HepG2 (cell line): ENCODE results near the gene PSD. TPM values are rescaled to one million over a fixed set of nuclear protein-coding genes. Genes with fewer than 3 reads are reported as not detected.

Experiments
- BHLHE40 ChIP-seq: IDR thresholded peaks from 2 replicates; pipeline ENCODE4 v1.6.1; 2011; ENCODE audit warnings: low read length, improper control_type of control experiment
- CBFB ChIP-seq: sonication (generic); formaldehyde crosslinking; IDR thresholded peaks from 2 replicates; pipeline ENCODE4 v1.4.0; 2020; ENCODE audit warnings: missing genetic modification reagents
- ELF1 ChIP-seq: sonication (generic); formaldehyde crosslinking; IDR thresholded peaks from 2 replicates; pipeline ENCODE4 v1.4.0; 2020; ENCODE audit warnings: missing genetic modification reagents
- EP300 ChIP-seq, 3 experiments: sonication (generic) in 1 of 3; formaldehyde crosslinking in 1 of 3; IDR thresholded peaks; 2 replicates each; pipeline versions ENCODE4 v1.5.1 to v1.6.1; 2011 to 2020; ENCODE audit warnings: low read depth in 2 of 3, low read length in 2 of 3, borderline replicate concordance in 1 of 3, improper control_type of control experiment in 1 of 3, mild to moderate bottlenecking in 1 of 3, missing genetic modification reagents in 1 of 3, moderate library complexity in 1 of 3
- GLI4 ChIP-seq: sonication (generic); formaldehyde crosslinking; IDR thresholded peaks from 2 replicates; pipeline ENCODE4 v1.5.1; 2020; ENCODE audit warnings: missing genetic modification reagents, mild to moderate bottlenecking, moderate library complexity, borderline replicate concordance
- HDAC6 ChIP-seq: fragments of 200-600 bp; sonication (generic); IDR thresholded peaks from 2 replicates; pipeline ENCODE4 v1.7.0; 2017; ENCODE audit warnings: mild to moderate bottlenecking, antibody characterized with exemption, low read length, low read depth
- KMT2A ChIP-seq: sonication (generic); formaldehyde crosslinking; IDR thresholded peaks from 2 replicates; pipeline ENCODE4 v1.4.0; 2020; ENCODE audit warnings: missing genetic modification reagents
- NFRKB ChIP-seq: fragments of 450-650 bp; IDR thresholded peaks from 2 replicates; pipeline ENCODE4 v1.6.1; 2017
- NFYC ChIP-seq: IDR thresholded peaks from 2 replicates; pipeline ENCODE4 v1.6.1; 2016; ENCODE audit warnings: missing genetic modification reagents, missing compliant biosample characterization
- RBM22 ChIP-seq: fragments of 200-400 bp; formaldehyde crosslinking; optimal IDR thresholded peaks from 2 replicates; pipeline ENCODE3; 2017; ENCODE audit warnings: mild to moderate bottlenecking, low read length, moderate library complexity
- RFXANK ChIP-seq: IDR thresholded peaks from 2 replicates; pipeline ENCODE4 v1.6.1; 2016
- YEATS4 ChIP-seq: sonication (generic); formaldehyde crosslinking; IDR thresholded peaks from 2 replicates; pipeline ENCODE4 v1.4.0; 2020; ENCODE audit warnings: missing genetic modification reagents, borderline replicate concordance
- ZFP62 ChIP-seq: sonication (generic); formaldehyde crosslinking; IDR thresholded peaks from 2 replicates; pipeline ENCODE4 v1.4.0; 2020; ENCODE audit warnings: missing genetic modification reagents
- ZNF17 ChIP-seq: sonication (generic); formaldehyde crosslinking; IDR thresholded peaks from 2 replicates; pipeline ENCODE4 v1.5.0; 2020; ENCODE audit warnings: mild to moderate bottlenecking, missing genetic modification reagents
- ZNF264 ChIP-seq: sonication (generic); formaldehyde crosslinking; IDR thresholded peaks from 2 replicates; pipeline ENCODE4 v1.4.0; 2020; ENCODE audit warnings: missing genetic modification reagents
- ZNF292 ChIP-seq: sonication (generic); formaldehyde crosslinking; IDR thresholded peaks from 2 replicates; pipeline ENCODE4 v1.8.1; 2022; ENCODE audit warnings: mild to moderate bottlenecking, low read depth, missing genetic modification reagents, borderline replicate concordance
- ZNF674 ChIP-seq: sonication (generic); formaldehyde crosslinking; IDR thresholded peaks from 2 replicates; pipeline ENCODE4 v1.5.0; 2020; ENCODE audit warnings: low read depth, mild to moderate bottlenecking, missing genetic modification reagents
- polyA plus RNA-seq, 8 experiments: library from polyadenylated mRNA; depleted of rRNA in 3 of 8; stranded (reverse) in 7 of 8; unstranded in 1 of 8; fragments of >200 nt; fragmentation: Illumina TruSeq in 4 of 8; extraction: Trizol in 4 of 8; gene quantifications; 2 replicates each; pipeline versions ENCODE4 v1.2.1 to v1.2.3, GENCODE V29; 2011 to 2016; ENCODE audit warnings: low read depth in 4 of 8, missing spikeins in 1 of 8, mixed read lengths in 1 of 8; ENCODE audit not compliant: insufficient read depth in 1 of 8
- total RNA-seq, 5 experiments: library from RNA; depleted of rRNA; stranded (reverse); fragments of >200 nt; fragmentation: Illumina TruSeq; extraction: Trizol; gene quantifications; 2 replicates each; pipeline ENCODE4 v1.2.3, GENCODE V29; 2016; ENCODE audit warnings: low read depth in 1 of 5
- TF ChIP-seq, protein P1 (sequence below): sonication (generic); formaldehyde crosslinking; IDR thresholded peaks from 2 replicates; pipeline ENCODE4 v1.4.0; 2020; ENCODE audit warnings: missing genetic modification reagents, borderline replicate concordance
- TF ChIP-seq, protein P2 (sequence below): sonication (generic); formaldehyde crosslinking; IDR thresholded peaks from 2 replicates; pipeline ENCODE4 v1.4.0; 2020; ENCODE audit warnings: missing genetic modification reagents
- TF ChIP-seq, protein P3 (sequence below): sonication (generic); formaldehyde crosslinking; IDR thresholded peaks from 2 replicates; pipeline ENCODE4 v1.5.0; 2020; ENCODE audit warnings: mild to moderate bottlenecking, low read depth, missing genetic modification reagents, borderline replicate concordance
- TF ChIP-seq, protein P4 (sequence below): sonication (generic); formaldehyde crosslinking; IDR thresholded peaks from 2 replicates; pipeline ENCODE4 v1.8.0; 2022; ENCODE audit warnings: low read depth, missing genetic modification reagents
- TF ChIP-seq, protein P5 (sequence below): sonication (generic); formaldehyde crosslinking; IDR thresholded peaks from 2 replicates; pipeline ENCODE4 v1.9.0; 2021; ENCODE audit warnings: missing genetic modification reagents, mild to moderate bottlenecking, borderline replicate concordance

PSD gene
- total and polyA plus RNA-seq, 2 of the 13 experiments (the other 11 are each of a cell fraction or from before 2014, with no cell fraction given) = 0.35 to 0.58 TPM

DNA sequence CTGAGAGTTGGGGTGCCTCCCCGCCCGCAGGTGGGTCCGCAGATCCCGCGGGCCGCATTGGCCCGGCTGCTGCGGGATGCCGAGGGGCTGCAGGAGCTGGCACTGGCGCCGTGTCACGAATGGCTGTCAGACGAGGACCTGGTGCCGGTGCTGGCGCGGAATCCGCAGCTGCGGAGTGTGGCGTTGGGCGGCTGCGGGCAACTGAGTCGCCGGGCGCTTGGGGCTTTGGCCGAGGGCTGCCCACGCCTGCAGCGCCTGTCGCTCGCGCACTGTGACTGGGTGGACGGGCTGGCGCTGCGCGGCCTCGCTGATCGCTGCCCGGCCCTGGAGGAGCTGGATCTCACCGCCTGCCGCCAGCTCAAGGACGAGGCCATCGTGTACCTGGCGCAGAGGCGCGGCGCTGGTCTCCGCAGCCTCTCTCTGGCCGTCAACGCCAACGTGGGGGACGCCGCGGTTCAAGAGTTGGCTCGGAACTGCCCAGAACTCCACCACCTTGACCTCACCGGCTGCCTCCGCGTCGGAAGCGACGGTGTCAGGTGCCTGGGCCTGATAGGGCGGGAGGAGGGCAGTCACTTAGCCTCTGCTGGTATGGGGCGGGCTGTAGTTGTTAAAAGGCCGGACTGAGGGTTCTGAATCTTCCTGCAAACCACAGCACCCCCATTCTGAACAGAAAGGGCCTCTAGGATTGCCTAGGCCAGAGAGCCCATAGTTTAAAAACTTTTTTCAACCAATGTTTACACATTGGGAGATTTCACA lies 3.4 kb upstream of the PSD start (continued):
- no peak for TF ChIP-seq ELF1 (CRISPR knock-in tag)
- TF ChIP-seq EP300 (IDR thresholded peaks at IDR 0.05; ENCODE audit: low read depth in 2 of 2, low read length in 2 of 2) = no peak
- TF ChIP-seq EP300 (CRISPR knock-in tag; IDR thresholded peaks at IDR 0.05; ENCODE audit: borderline replicate concordance) = no peak
- TF ChIP-seq ZFP62 (CRISPR knock-in tag) = no peak
- no peak for TF ChIP-seq HDAC6
- TF ChIP-seq, protein P1, sequence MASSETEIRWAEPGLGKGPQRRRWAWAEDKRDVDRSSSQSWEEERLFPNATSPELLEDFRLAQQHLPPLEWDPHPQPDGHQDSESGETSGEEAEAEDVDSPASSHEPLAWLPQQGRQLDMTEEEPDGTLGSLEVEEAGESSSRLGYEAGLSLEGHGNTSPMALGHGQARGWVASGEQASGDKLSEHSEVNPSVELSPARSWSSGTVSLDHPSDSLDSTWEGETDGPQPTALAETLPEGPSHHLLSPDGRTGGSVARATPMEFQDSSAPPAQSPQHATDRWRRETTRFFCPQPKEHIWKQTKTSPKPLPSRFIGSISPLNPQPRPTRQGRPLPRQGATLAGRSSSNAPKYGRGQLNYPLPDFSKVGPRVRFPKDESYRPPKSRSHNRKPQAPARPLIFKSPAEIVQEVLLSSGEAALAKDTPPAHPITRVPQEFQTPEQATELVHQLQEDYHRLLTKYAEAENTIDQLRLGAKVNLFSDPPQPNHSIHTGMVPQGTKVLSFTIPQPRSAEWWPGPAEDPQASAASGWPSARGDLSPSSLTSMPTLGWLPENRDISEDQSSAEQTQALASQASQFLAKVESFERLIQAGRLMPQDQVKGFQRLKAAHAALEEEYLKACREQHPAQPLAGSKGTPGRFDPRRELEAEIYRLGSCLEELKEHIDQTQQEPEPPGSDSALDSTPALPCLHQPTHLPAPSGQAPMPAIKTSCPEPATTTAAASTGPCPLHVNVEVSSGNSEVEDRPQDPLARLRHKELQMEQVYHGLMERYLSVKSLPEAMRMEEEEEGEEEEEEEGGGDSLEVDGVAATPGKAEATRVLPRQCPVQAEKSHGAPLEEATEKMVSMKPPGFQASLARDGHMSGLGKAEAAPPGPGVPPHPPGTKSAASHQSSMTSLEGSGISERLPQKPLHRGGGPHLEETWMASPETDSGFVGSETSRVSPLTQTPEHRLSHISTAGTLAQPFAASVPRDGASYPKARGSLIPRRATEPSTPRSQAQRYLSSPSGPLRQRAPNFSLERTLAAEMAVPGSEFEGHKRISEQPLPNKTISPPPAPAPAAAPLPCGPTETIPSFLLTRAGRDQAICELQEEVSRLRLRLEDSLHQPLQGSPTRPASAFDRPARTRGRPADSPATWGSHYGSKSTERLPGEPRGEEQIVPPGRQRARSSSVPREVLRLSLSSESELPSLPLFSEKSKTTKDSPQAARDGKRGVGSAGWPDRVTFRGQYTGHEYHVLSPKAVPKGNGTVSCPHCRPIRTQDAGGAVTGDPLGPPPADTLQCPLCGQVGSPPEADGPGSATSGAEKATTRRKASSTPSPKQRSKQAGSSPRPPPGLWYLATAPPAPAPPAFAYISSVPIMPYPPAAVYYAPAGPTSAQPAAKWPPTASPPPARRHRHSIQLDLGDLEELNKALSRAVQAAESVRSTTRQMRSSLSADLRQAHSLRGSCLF (CRISPR knock-in tag) = no peak
- TF ChIP-seq ZNF674 (CRISPR knock-in tag) = no peak
- TF ChIP-seq BHLHE40 = no peak
- TF ChIP-seq, protein P2, sequence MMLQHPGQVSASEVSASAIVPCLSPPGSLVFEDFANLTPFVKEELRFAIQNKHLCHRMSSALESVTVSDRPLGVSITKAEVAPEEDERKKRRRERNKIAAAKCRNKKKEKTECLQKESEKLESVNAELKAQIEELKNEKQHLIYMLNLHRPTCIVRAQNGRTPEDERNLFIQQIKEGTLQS (CRISPR knock-in tag) = 0 out of 2 replicates have a peak, but pooled peaks have one; percentile 7
- peak; percentile 74; the same call in 1 of the 2 replicates for TF ChIP-seq YEATS4 (CRISPR knock-in tag)
- 0 out of 2 replicates have a peak, but pooled peaks have one; percentile 3 for TF ChIP-seq ZNF264 (CRISPR knock-in tag)
- TF ChIP-seq NFYC (CRISPR knock-in tag) = no peak
- no peak for TF ChIP-seq CBFB
- no peak for TF ChIP-seq KMT2A
- TF ChIP-seq, protein P3, sequence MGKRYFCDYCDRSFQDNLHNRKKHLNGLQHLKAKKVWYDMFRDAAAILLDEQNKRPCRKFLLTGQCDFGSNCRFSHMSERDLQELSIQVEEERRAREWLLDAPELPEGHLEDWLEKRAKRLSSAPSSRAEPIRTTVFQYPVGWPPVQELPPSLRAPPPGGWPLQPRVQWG (CRISPR knock-in tag) = no peak
- TF ChIP-seq, protein P4, sequence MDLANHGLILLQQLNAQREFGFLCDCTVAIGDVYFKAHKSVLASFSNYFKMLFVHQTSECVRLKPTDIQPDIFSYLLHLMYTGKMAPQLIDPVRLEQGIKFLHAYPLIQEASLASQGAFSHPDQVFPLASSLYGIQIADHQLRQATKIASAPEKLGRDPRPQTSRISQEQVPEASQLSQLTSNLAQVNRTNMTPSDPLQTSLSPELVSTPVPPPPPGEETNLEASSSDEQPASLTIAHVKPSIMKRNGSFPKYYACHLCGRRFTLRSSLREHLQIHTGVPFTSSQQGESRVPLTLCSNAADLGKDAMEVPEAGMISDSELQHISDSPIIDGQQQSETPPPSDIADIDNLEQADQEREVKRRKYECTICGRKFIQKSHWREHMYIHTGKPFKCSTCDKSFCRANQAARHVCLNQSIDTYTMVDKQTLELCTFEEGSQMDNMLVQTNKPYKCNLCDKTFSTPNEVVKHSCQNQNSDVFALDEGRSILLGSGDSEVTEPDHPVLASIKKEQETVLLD (CRISPR knock-in tag) = peak; percentile 10; the same call in 1 of the 2 replicates
- TF ChIP-seq RFXANK = no peak
- no peak for TF ChIP-seq ZNF292 (CRISPR knock-in tag)
- TF ChIP-seq, protein P5, sequence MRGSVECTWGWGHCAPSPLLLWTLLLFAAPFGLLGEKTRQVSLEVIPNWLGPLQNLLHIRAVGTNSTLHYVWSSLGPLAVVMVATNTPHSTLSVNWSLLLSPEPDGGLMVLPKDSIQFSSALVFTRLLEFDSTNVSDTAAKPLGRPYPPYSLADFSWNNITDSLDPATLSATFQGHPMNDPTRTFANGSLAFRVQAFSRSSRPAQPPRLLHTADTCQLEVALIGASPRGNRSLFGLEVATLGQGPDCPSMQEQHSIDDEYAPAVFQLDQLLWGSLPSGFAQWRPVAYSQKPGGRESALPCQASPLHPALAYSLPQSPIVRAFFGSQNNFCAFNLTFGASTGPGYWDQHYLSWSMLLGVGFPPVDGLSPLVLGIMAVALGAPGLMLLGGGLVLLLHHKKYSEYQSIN (CRISPR knock-in tag) = no peak
- TF ChIP-seq GLI4 = no peak
- TF ChIP-seq NFRKB = no peak
- peak; percentile 63; the same call in 1 of the 2 replicates for TF ChIP-seq ZNF17 (CRISPR knock-in tag)
- no peak for TF ChIP-seq RBM22
